ENCODE measurements around the gene APC.
"Not testable (repeated sequence)": the region's sequence is repeated elsewhere in the genome, so short reads cannot be mapped to it uniquely, and the experiment has no call there.

APC gene

DNA sequence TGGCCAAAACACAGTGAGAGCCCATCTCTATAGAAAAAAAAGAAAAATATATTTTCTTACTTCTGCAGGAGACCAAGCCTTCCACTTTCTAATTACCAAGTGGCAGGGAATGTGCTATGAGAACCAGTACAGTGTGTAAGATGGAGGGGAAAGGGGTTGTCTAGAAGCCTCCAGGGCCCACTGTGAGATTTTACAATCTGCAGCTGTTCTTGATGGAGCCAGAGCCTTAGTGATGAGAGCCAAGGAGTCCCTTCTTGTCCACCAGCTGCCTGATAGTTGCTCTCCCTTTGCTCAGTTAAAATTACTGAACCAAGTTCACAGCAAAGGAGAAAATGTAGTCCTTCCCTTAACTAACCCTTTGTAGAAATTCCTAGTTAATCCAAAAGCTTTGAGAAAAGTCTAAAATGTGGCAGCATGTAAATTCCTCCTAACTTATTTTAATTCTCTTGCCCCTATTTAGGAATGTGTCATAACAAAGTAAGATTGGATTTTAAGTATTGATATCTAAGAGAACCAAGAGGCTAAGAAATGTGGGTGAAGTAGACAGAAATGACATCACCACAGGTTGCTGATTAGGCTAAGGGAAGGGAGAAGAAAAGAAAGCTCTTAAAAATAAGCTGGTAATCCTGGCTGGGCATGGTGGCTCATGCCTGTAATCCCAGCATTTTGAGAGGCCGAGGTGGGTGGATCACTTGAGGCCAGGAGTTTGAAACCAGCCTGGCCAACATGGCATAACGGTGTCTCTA is 142.7 kb downstream of the APC start:
- H3K4me1 Mint-ChIP-seq (ENCODE audit: low read depth in 2 of 2) = peaks cover 9 to 26% of the 10 kb centered on the region in 2 donors
- ATAC-seq (replicated peaks) (no peak), DNase-seq (no peak)
- no peak overlapping the region for H3K4me3 Mint-ChIP-seq
- H3K27me3 Mint-ChIP-seq = no peaks in the 10 kb centered on the region
- H3K9me3 Mint-ChIP-seq = no peaks in the 10 kb centered on the region
- H3K36me3 Mint-ChIP-seq (ENCODE audit: insufficient read depth) = peaks cover 17% of the 10 kb centered on the region
- no peak overlapping the region for H3K27ac Mint-ChIP-seq

DNA sequence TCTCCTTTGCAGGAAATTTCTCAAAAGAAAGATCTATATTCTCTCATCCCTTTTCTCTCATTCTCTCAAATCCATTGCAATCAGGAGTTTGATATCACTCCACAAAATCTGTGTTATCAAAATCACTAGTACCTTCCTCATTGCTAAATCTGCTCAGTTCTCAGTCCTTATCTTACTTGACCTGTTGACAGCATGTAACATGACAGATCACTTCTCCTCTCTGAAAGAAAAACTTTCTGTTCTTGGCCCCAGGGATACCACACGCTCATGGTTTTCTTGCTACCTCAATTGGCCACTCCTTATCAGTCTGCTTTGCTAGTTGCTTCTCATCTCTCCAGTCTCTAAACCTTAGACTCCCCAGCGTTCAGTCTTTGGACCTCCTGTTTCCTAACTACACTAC is 145.5 kb downstream of the APC start:
- Mint-ChIP-seq H3K9me3 (no peaks in the 10 kb centered on the region), H3K4me1 (ENCODE audit: low read depth in 2 of 2) (peaks cover 12 to 29% of the 10 kb centered on the region in 2 donors), H3K4me3 (no peak overlapping the region), H3K27ac (no peak overlapping the region), H3K36me3 (ENCODE audit: insufficient read depth) (peaks cover 19% of the 10 kb centered on the region), H3K27me3 (no peaks in the 10 kb centered on the region)
- DNase-seq (no peak), ATAC-seq (replicated peaks) (no peak)

DNA sequence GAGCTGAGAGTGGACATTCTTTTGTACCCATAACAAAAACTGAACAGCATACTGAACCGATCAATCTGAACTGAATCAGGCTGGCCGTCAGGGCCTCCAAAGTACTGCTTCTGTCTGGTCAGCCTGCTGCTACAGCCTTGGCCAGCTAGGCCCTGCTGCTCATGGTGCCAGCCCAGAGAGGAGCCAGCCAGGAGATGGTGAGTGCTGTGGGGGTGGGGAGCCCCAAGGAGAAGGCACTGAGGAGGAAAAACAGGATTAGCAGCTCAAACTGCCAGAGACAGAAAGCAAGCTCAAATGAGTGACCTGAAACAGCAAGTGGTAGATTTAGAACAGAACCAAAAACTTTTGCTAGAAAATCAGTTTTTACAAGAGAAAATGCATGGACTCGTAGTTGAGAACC is 147.3 kb downstream of the APC start:
- ATAC-seq (replicated peaks) = no peak
- H3K27ac Mint-ChIP-seq = peak overlapping the region in 1 of 2 donors; percentile 90
- peaks cover 23% of the 10 kb centered on the region for H3K36me3 Mint-ChIP-seq (ENCODE audit: insufficient read depth)

DNA sequence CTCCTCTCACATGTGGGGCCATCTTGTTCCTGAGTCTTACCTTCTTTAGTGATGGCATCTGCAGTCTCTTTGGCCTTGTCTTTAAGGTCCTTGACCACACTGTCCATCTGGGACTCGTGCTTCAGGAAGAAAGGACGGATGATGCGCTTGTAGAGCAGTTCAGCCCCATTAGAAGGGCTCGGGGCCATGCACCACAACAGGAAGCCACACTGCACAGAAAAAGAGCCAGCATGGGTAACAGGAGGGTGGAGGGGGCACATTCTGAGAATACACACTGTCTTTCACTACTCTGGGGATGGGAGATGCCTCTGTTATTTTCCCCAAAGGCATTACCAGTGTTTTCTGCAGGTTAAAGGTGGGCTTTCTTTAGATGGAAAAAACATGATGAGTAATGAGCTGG is 149.3 kb downstream of the APC start:
- DNase-seq = no peak
- Mint-ChIP-seq H3K9me3 (no peaks in the 10 kb centered on the region), H3K4me1 (ENCODE audit: low read depth in 2 of 2) (peaks cover 16 to 28% of the 10 kb centered on the region in 2 donors), H3K4me3 (peak overlapping the region; percentile 48 to 53), H3K27me3 (no peaks in the 10 kb centered on the region), H3K36me3 (ENCODE audit: insufficient read depth) (peaks cover 24% of the 10 kb centered on the region), H3K27ac (peak overlapping the region; percentile 42 to 90)
- peak; percentile 90 for ATAC-seq (replicated peaks)

More for the DNA sequence above, 147.3 kb downstream of the APC start:
- no peak for DNase-seq
- Mint-ChIP-seq H3K27me3 (no peaks in the 10 kb centered on the region), H3K4me3 (no peak overlapping the region), H3K4me1 (ENCODE audit: low read depth in 2 of 2) (peaks cover 14 to 26% of the 10 kb centered on the region in 2 donors), H3K9me3 (no peaks in the 10 kb centered on the region)

DNA sequence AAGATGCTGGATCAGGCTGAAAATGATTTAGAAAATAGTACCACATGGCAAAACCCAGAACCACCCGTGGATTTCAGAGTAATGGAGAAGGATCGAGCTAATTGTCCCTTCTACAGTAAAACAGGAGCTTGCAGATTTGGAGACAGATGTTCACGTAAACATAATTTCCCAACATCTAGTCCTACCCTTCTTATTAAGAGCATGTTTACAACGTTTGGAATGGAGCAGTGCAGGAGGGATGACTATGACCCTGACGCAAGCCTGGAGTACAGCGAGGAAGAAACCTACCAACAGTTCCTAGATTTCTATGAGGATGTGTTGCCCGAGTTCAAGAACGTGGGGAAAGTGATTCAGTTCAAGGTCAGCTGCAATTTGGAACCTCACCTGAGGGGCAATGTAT is 154.4 kb downstream of the APC start:
- H3K36me3 Mint-ChIP-seq (ENCODE audit: insufficient read depth) = peaks cover 39% of the 10 kb centered on the region
- peak overlapping the region; percentile 1 to 50 for H3K27ac Mint-ChIP-seq
- peaks cover 17 to 42% of the 10 kb centered on the region in 2 donors for H3K4me1 Mint-ChIP-seq (ENCODE audit: low read depth in 2 of 2)
- not testable (repeated sequence) for H3K4me3 Mint-ChIP-seq; ATAC-seq (replicated peaks); H3K9me3 Mint-ChIP-seq; DNase-seq; H3K27me3 Mint-ChIP-seq

DNA sequence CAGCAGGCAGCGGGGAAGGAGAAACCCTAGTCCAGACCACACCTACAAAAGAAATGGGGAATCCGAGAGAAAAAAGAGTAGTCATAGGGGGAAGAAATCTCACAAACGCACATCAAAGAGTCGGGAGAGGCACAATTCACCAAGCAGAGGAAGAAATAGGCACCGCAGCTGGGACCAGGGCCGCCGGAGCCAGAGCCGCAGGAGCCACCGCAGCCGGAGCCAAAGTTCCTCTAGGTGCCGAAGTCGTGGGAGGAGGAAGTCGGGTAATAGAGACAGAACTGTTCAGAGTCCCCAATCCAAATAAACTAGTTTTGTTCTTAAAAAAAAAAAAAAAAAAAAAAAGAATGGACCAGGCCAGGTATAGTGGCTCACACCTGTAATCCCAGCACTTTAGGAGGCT is 155.1 kb downstream of the APC start:
- Mint-ChIP-seq H3K27me3 (no peaks in the 10 kb centered on the region), H3K27ac (peak overlapping the region in 1 of 2 donors; percentile 39), H3K4me1 (ENCODE audit: low read depth in 2 of 2) (peaks cover 16 to 43% of the 10 kb centered on the region in 2 donors), H3K36me3 (ENCODE audit: insufficient read depth) (peaks cover 46% of the 10 kb centered on the region), H3K4me3 (no peak overlapping the region), H3K9me3 (no peaks in the 10 kb centered on the region)
- ATAC-seq (replicated peaks) = no peak
- no peak for DNase-seq

DNA sequence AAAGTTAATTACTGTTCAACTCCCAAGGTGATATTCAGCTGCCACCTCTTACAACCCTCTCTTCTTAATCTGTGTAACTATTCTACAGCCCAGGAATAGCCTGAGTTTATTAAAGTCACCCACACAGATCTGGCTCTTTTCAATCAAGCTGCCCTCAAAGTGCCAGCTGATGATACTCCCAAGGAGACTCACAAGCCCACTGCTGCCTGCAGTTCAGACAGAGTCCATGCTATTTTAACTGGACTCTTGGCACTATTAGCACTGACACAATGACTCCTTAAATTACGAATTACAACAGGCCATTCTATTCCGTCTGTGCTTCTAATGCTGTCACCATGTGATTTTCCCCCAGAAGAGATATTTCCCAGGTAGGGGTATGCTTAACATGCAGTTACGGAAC is 158.0 kb downstream of the APC start:
- H3K27ac Mint-ChIP-seq = peak overlapping the region; percentile 20 to 54
- H3K27me3 Mint-ChIP-seq = no peaks in the 10 kb centered on the region
- H3K4me3 Mint-ChIP-seq = no peak overlapping the region
- ATAC-seq (replicated peaks) = no peak
- H3K4me1 Mint-ChIP-seq (ENCODE audit: low read depth in 2 of 2) = peaks cover 12 to 36% of the 10 kb centered on the region in 2 donors
- no peak for DNase-seq
- peaks cover 61% of the 10 kb centered on the region for H3K36me3 Mint-ChIP-seq (ENCODE audit: insufficient read depth)
- H3K9me3 Mint-ChIP-seq = no peaks in the 10 kb centered on the region

Data from effector memory CD8-positive, alpha-beta T cell (primary cell).